Neural cell (in vitro differentiated cells): Measurements from ENCODE around the gene HOXC12.

ENCODE experiments used
- CTCF ChIP-seq: fragments of 450-650 bp; IDR thresholded peaks from 2 replicates; pipeline ENCODE4 v1.5.1; 2014; ENCODE audit warnings: antibody characterized with exemption, mild to moderate bottlenecking, moderate library complexity; ENCODE audit not compliant: poor library complexity, severe bottlenecking
- EP300 ChIP-seq: fragments of 450-650 bp; conservative IDR thresholded peaks from 2 replicates; pipeline ENCODE4 v1.6.1; 2014; ENCODE audit warnings: antibody characterized with exemption, mild to moderate bottlenecking, moderate library complexity; ENCODE audit not compliant: poor library complexity, severe bottlenecking
- EZH2 ChIP-seq: fragments of 200-600, 300-800 bp; shearing (Covaris generic), sonication (generic); IDR thresholded peaks from 2 replicates; pipeline ENCODE4 v1.6.1; 2014; ENCODE audit warnings: antibody characterized with exemption, low read length, borderline replicate concordance, mild to moderate bottlenecking; ENCODE audit not compliant: insufficient read depth, poor library complexity, severe bottlenecking
- POLR2AphosphoS5 ChIP-seq: IDR thresholded peaks from 2 replicates; pipeline ENCODE4 v1.6.1; 2012
- RAD21 ChIP-seq: fragments of 450-650 bp; conservative IDR thresholded peaks from 2 replicates; pipeline ENCODE4 v1.6.1; 2014; ENCODE audit warnings: antibody characterized with exemption, mild to moderate bottlenecking, moderate library complexity
- REST ChIP-seq: IDR thresholded peaks from 2 replicates; pipeline ENCODE4 v1.6.1; 2012; ENCODE audit warnings: borderline replicate concordance
- SMC3 ChIP-seq: fragments of 450-650 bp; conservative IDR thresholded peaks from 2 replicates; pipeline ENCODE4 v1.6.1; 2014; ENCODE audit warnings: antibody characterized with exemption, mild to moderate bottlenecking, moderate library complexity; ENCODE audit not compliant: poor library complexity

- TF ChIP-seq CTCF (no peak), EZH2 (peak; percentile 94), REST (no peak), SMC3 (no peak), POLR2AphosphoS5 (peak; percentile 8), EP300 (no peak), RAD21 (no peak)
Measured at GRCh38 chr12:53966385-53967133, 11.9 kb downstream of the HOXC12 start.
